Naive thymus-derived CD4-positive, alpha-beta T cell (primary cell): Measurements from ENCODE around the gene NHS. TPM values are rescaled to one million over a fixed set of nuclear protein-coding genes. Genes with fewer than 3 reads are reported as not detected.
"Not testable (repeated sequence)": the region's sequence is repeated elsewhere in the genome, so short reads cannot be mapped to it uniquely, and the experiment has no call there.

Experiments
- ATAC-seq: fragments of 150-1000 bp; cut with Tn5 transposase; 2 replicates; pipeline ENCODE4 v1.10.0; 2021; ENCODE audit warnings: mild to moderate bottlenecking, moderate library complexity
- CTCF ChIA-PET: fragments of 350-600 bp; sonication (Branson Sonifier 250); formaldehyde crosslinking; loops from one replicate; lab custom pipeline; 2021; ENCODE audit warnings: antibody characterized with exemption; lab: Charles Lee
- POLR2A ChIA-PET: fragments of 350-600 bp; sonication (Branson Sonifier 250); formaldehyde crosslinking; loops from one replicate; lab custom pipeline; 2021; ENCODE audit warnings: antibody characterized with exemption, inconsistent platforms; lab: Charles Lee
- DNase-seq, 9 donors: peaks; one replicate each; pipeline versions ENCODE4 v3.0.0 to v3.0.0-alpha.2; 2020 to 2022; ENCODE audit warnings: mixed read lengths in 1 of 9
- H3K27ac ChIP-seq: one replicate; pipeline ENCODE4 v1.7.0; 2013; ENCODE audit warnings: mild to moderate bottlenecking, low read depth, low read length, moderate library complexity
- H3K27me3 ChIP-seq, 2 donors: one replicate each; pipeline ENCODE4 v1.7.0; 2013; ENCODE audit warnings: low read length in 2 of 2, mild to moderate bottlenecking in 2 of 2, moderate library complexity in 2 of 2; ENCODE audit not compliant: control insufficient read depth in 2 of 2, insufficient read depth in 2 of 2
- H3K36me3 ChIP-seq, 3 experiments: 1 replicate in 2 of 3; 2 replicates in 1 of 3; pipeline ENCODE4 v1.7.0; 2013; ENCODE audit warnings: low read length in 3 of 3, mild to moderate bottlenecking in 3 of 3, moderate library complexity in 1 of 3; ENCODE audit not compliant: insufficient read depth in 3 of 3, control insufficient read depth in 2 of 3
- H3K4me1 ChIP-seq, 2 donors: one replicate each; pipeline ENCODE4 v1.7.0; 2013; ENCODE audit warnings: low read length in 2 of 2, mild to moderate bottlenecking in 2 of 2, moderate library complexity in 1 of 2; ENCODE audit not compliant: control insufficient read depth in 2 of 2, insufficient read depth in 2 of 2
- H3K4me3 ChIP-seq: 2 replicates; pipeline ENCODE4 v1.7.0; 2013; ENCODE audit warnings: mild to moderate bottlenecking, low read length
- H3K9me3 ChIP-seq, 3 experiments: 1 replicate in 2 of 3; 2 replicates in 1 of 3; pipeline ENCODE4 v1.7.0; 2013; ENCODE audit warnings: low read length in 3 of 3; ENCODE audit not compliant: control insufficient read depth in 2 of 3
- H3K27ac Mint-ChIP-seq, 9 donors: one replicate each; pipeline ENCODE4 v1.8.0; 2020 to 2022; ENCODE audit warnings: mixed read lengths in 9 of 9, mild to moderate bottlenecking in 8 of 9, moderate library complexity in 5 of 9, inconsistent platforms in 2 of 9
- H3K27me3 Mint-ChIP-seq, 5 donors: one replicate each; pipeline ENCODE4 v1.8.0; 2021 to 2022; ENCODE audit warnings: mixed read lengths in 5 of 5, mild to moderate bottlenecking in 1 of 5
- H3K36me3 Mint-ChIP-seq, 5 donors: one replicate each; pipeline ENCODE4 v1.8.0; 2020 to 2022; ENCODE audit warnings: mixed read lengths in 5 of 5, mild to moderate bottlenecking in 3 of 5, inconsistent platforms in 1 of 5
- H3K4me1 Mint-ChIP-seq, 7 donors: one replicate each; pipeline ENCODE4 v1.8.0; 2020 to 2022; ENCODE audit warnings: mixed read lengths in 7 of 7, mild to moderate bottlenecking in 3 of 7, inconsistent platforms in 1 of 7
- H3K4me3 Mint-ChIP-seq, 10 donors: one replicate each; pipeline ENCODE4 v1.8.0; 2020 to 2022; ENCODE audit warnings: mild to moderate bottlenecking in 10 of 10, mixed read lengths in 10 of 10, moderate library complexity in 6 of 10, inconsistent platforms in 2 of 10
- H3K9me3 Mint-ChIP-seq, 11 donors: one replicate each; pipeline ENCODE4 v1.8.0; 2020 to 2022; ENCODE audit warnings: mixed read lengths in 11 of 11, mild to moderate bottlenecking in 4 of 11, inconsistent platforms in 1 of 11, moderate library complexity in 1 of 11
- intact Hi-C, 2 donors: fragments of 100-400 bp; cut with micrococcal nuclease; formaldehyde crosslinking; loops; one replicate each; pipeline ENCODE4 v1.15.1; 2023
- polyA plus RNA-seq, 2 donors: library from polyadenylated mRNA; unstranded; fragments of 300-500 nt; fragmentation: Illumina TruSeq; gene quantifications; one replicate each; pipeline ENCODE4 v1.2.3, GENCODE V29; 2021
- total RNA-seq, 6 experiments: library from RNA in 5 of 6; stranded (reverse) in 5 of 6; gene quantifications; 1 replicate in 5 of 6; 2 replicates in 1 of 6; pipeline ENCODE4 v1.2.3 and lab custom pipeline; 2021 to 2026

Gene NHS
- total and polyA plus RNA-seq, 7 experiments from 2014 or later, result 0.02 to 2.6 (median 0.32) TPM; not detected in 1

- H3K27me3 Mint-ChIP-seq, result peaks cover 2 to 13% (median 7%) of the 10 kb centered on the region in 5 donors
- intact Hi-C loops, result no loop called here
- Histone ChIP-seq H3K27ac (no peak overlapping the region), H3K4me3 (no peak overlapping the region), H3K27me3 (no peaks in the 10 kb centered on the region), H3K9me3 (no peaks in the 10 kb centered on the region), H3K4me1 (no peaks in the 10 kb centered on the region), H3K36me3 (no peaks in the 10 kb centered on the region)
- no peak overlapping the region for H3K27ac Mint-ChIP-seq
- H3K9me3 Mint-ChIP-seq, result peaks cover 0 to 11% (median 1%) of the 10 kb centered on the region in 11 donors
- ATAC-seq (no peak), DNase-seq (no peak)
- H3K36me3 Mint-ChIP-seq, result peaks cover 0 to 4% (median 0%) of the 10 kb centered on the region in 5 donors
- ChIA-PET CTCF (no interaction called here), POLR2A (no interaction called here)
- H3K4me1 Mint-ChIP-seq, result no peaks in the 10 kb centered on the region
- no peak overlapping the region for H3K4me3 Mint-ChIP-seq
Observed at GRCh38 chrX:17496407-17496806, 121.4 kb downstream of the NHS start.

- ChIA-PET CTCF (no interaction called here), POLR2A (no interaction called here)
- H3K4me3 Mint-ChIP-seq, result no peak overlapping the region
- DNase-seq (no peak), ATAC-seq (no peak)
- intact Hi-C loops, result no loop called here
- peaks cover 0 to 10% (median 0%) of the 10 kb centered on the region in 11 donors for H3K9me3 Mint-ChIP-seq
- H3K36me3 Mint-ChIP-seq, result peaks cover 0 to 1% (median 0%) of the 10 kb centered on the region in 5 donors
- H3K27me3 Mint-ChIP-seq, result peaks cover 2 to 10% (median 7%) of the 10 kb centered on the region in 5 donors
- Histone ChIP-seq H3K9me3 (no peaks in the 10 kb centered on the region), H3K27ac (no peak overlapping the region), H3K4me3 (no peak overlapping the region), H3K36me3 (no peaks in the 10 kb centered on the region), H3K4me1 (no peaks in the 10 kb centered on the region), H3K27me3 (no peaks in the 10 kb centered on the region)
- H3K4me1 Mint-ChIP-seq, result no peaks in the 10 kb centered on the region
- no peak overlapping the region for H3K27ac Mint-ChIP-seq
Observed at GRCh38 chrX:17497193-17497592, 122.2 kb downstream of the NHS start.

- H3K9me3 ChIP-seq, result no peaks in the 10 kb centered on the region
- Mint-ChIP-seq H3K4me3 (no peak overlapping the region), H3K4me1 (no peaks in the 10 kb centered on the region), H3K36me3 (no peaks in the 10 kb centered on the region), H3K27ac (no peak overlapping the region), H3K9me3 (peaks cover 0 to 4% (median 0%) of the 10 kb centered on the region in 11 donors), H3K27me3 (peaks cover 0 to 8% (median 7%) of the 10 kb centered on the region in 5 donors)
- intact Hi-C loops, result no loop called here
- H3K4me1 ChIP-seq, result no peaks in the 10 kb centered on the region
- H3K36me3 ChIP-seq, result no peaks in the 10 kb centered on the region
- CTCF ChIA-PET, result no interaction called here
- no peak for ATAC-seq
- H3K27ac ChIP-seq, result no peak overlapping the region
- DNase-seq, result no peak
- no peak overlapping the region for H3K4me3 ChIP-seq
- POLR2A ChIA-PET, result no interaction called here
- no peaks in the 10 kb centered on the region for H3K27me3 ChIP-seq
Observed at GRCh38 chrX:17499512-17499911, 124.5 kb downstream of the NHS start.

GRCh38 chrX:17500145-17500579, 125.2 kb downstream of the NHS start:
- CTCF ChIA-PET, result no interaction called here
- Histone ChIP-seq H3K27ac (no peak overlapping the region), H3K4me1 (no peaks in the 10 kb centered on the region), H3K9me3 (no peaks in the 10 kb centered on the region), H3K4me3 (no peak overlapping the region), H3K27me3 (no peaks in the 10 kb centered on the region), H3K36me3 (no peaks in the 10 kb centered on the region)
- H3K4me1 Mint-ChIP-seq, result no peaks in the 10 kb centered on the region
- H3K27ac Mint-ChIP-seq, result no peak overlapping the region
- no peak for ATAC-seq
- H3K36me3 Mint-ChIP-seq, result no peaks in the 10 kb centered on the region
- intact Hi-C loops, result no loop called here
- no peak for DNase-seq
- H3K4me3 Mint-ChIP-seq, result no peak overlapping the region
- H3K27me3 Mint-ChIP-seq, result peaks cover 0 to 8% (median 7%) of the 10 kb centered on the region in 5 donors
- POLR2A ChIA-PET, result no interaction called here
- H3K9me3 Mint-ChIP-seq, result peaks cover 0 to 4% (median 0%) of the 10 kb centered on the region in 11 donors

GRCh38 chrX:17501746-17502145, 126.7 kb downstream of the NHS start:
- no peak overlapping the region for H3K27ac ChIP-seq
- H3K4me1 ChIP-seq, result no peaks in the 10 kb centered on the region
- no peaks in the 10 kb centered on the region for H3K36me3 ChIP-seq
- no peaks in the 10 kb centered on the region for H3K4me1 Mint-ChIP-seq
- H3K9me3 ChIP-seq, result no peaks in the 10 kb centered on the region
- H3K9me3 Mint-ChIP-seq, result peaks cover 0 to 7% (median 0%) of the 10 kb centered on the region in 11 donors
- intact Hi-C loops, result no loop called here
- POLR2A ChIA-PET, result no interaction called here
- DNase-seq, result no peak
- CTCF ChIA-PET, result no interaction called here
- no peaks in the 10 kb centered on the region for H3K36me3 Mint-ChIP-seq
- ATAC-seq, result no peak
- no peaks in the 10 kb centered on the region for H3K27me3 ChIP-seq
- H3K27ac Mint-ChIP-seq, result no peak overlapping the region
- no peak overlapping the region for H3K4me3 ChIP-seq
- H3K4me3 Mint-ChIP-seq, result no peak overlapping the region
- peaks cover 0 to 8% (median 7%) of the 10 kb centered on the region in 5 donors for H3K27me3 Mint-ChIP-seq

GRCh38 chrX:17506352-17506751, 131.4 kb downstream of the NHS start:
- H3K4me3 Mint-ChIP-seq, H3K36me3 Mint-ChIP-seq, ATAC-seq, H3K4me1 ChIP-seq, POLR2A ChIA-PET, CTCF ChIA-PET, H3K27ac Mint-ChIP-seq, H3K4me1 Mint-ChIP-seq, H3K36me3 ChIP-seq, H3K27ac ChIP-seq, DNase-seq, H3K9me3 ChIP-seq, intact Hi-C loops, H3K27me3 ChIP-seq, H3K27me3 Mint-ChIP-seq, H3K4me3 ChIP-seq: not testable (repeated sequence)
- peaks cover 0 to 21% (median 2%) of the 10 kb centered on the region in 11 donors for H3K9me3 Mint-ChIP-seq

GRCh38 chrX:17511556-17511955, 136.6 kb downstream of the NHS start:
- no peaks in the 10 kb centered on the region for H3K36me3 Mint-ChIP-seq

More at GRCh38 chrX:17511556-17511955, 136.6 kb downstream of the NHS start:
- ChIA-PET CTCF (no interaction called here), POLR2A (no interaction called here)
- peaks cover 0 to 5% (median 0%) of the 10 kb centered on the region in 5 donors for H3K27me3 Mint-ChIP-seq
- intact Hi-C loops, result no loop called here
- peaks cover 0 to 15% (median 0%) of the 10 kb centered on the region in 11 donors for H3K9me3 Mint-ChIP-seq
- H3K27ac Mint-ChIP-seq, result no peak overlapping the region
- Histone ChIP-seq H3K36me3 (no peaks in the 10 kb centered on the region), H3K4me1 (no peaks in the 10 kb centered on the region), H3K9me3 (no peaks in the 10 kb centered on the region), H3K27me3 (no peaks in the 10 kb centered on the region), H3K4me3 (no peak overlapping the region), H3K27ac (no peak overlapping the region)
- DNase-seq (no peak), ATAC-seq (no peak)
- no peak overlapping the region for H3K4me3 Mint-ChIP-seq
- no peaks in the 10 kb centered on the region for H3K4me1 Mint-ChIP-seq
